IMR-90 (cell line): ENCODE measurements around the gene ASB3. TPM values are rescaled to one million over a fixed set of nuclear protein-coding genes. Genes with fewer than 3 reads are reported as not detected.
A peak's percentile ranks its signal among the peaks of the same experiment; 100 is the strongest.

Source experiments
- ATAC-seq: fragments of 200-7000 bp; cut with Tn5 transposase; 2 replicates; pipeline ENCODE4 v1.9.1; 2020; ENCODE audit warnings: low read depth, mild to moderate bottlenecking, moderate library complexity
- BruUV-seq: library from RNA; stranded (reverse); fragments of 400-500 nt; replicated peaks from 2 replicates; lab custom pipeline; 2021; lab: Mats Ljungman, UMichigan
- CTCF ChIA-PET: fragments of 300-600 bp; formaldehyde crosslinking; extraction: SDS; loops from one replicate; lab custom pipeline; 2021; ENCODE audit warnings: antibody characterized with exemption; lab: Yijun Ruan, JAX
- POLR2A ChIA-PET: fragments of 300-600 bp; sonication (Branson Sonifier 250); formaldehyde crosslinking; loops from one replicate; lab custom pipeline; 2022; ENCODE audit warnings: antibody characterized with exemption; ENCODE audit not compliant: unreplicated experiment; lab: Charles Lee
- DNase-seq: peaks from one replicate; pipeline ENCODE4 v3.0.0; 2013
- H2AFZ ChIP-seq: replicated peaks from 2 replicates; pipeline ENCODE3; 2013; ENCODE audit warnings: low read length, mild to moderate bottlenecking; ENCODE audit not compliant: poor library complexity
- H2AK5ac ChIP-seq: 2 replicates; pipeline ENCODE4 v1.6.1; 2013; ENCODE audit warnings: low read depth, low read length, inconsistent platforms
- H2AK9ac ChIP-seq: replicated peaks from 2 replicates; pipeline ENCODE3; 2013; ENCODE audit warnings: mild to moderate bottlenecking, low read depth, low read length, moderate library complexity; ENCODE audit not compliant: poor library complexity
- H2BK120ac ChIP-seq: 2 replicates; pipeline ENCODE4 v1.6.1; 2013; ENCODE audit warnings: low read depth, low read length, inconsistent platforms
- H2BK15ac ChIP-seq: 3 replicates; pipeline ENCODE4 v1.6.1; 2013; ENCODE audit warnings: low read depth, low read length, inconsistent platforms
- H2BK20ac ChIP-seq: 2 replicates; pipeline ENCODE4 v1.6.1; 2013; ENCODE audit warnings: low read depth, mild to moderate bottlenecking, inconsistent platforms, low read length, moderate library complexity
- H2BK5ac ChIP-seq: 2 replicates; pipeline ENCODE4 v1.6.1; 2013; ENCODE audit warnings: mild to moderate bottlenecking, low read depth, low read length, inconsistent platforms; ENCODE audit not compliant: poor library complexity, severe bottlenecking
- H3K14ac ChIP-seq: replicated peaks from 2 replicates; pipeline ENCODE4 v1.6.1; 2013; ENCODE audit warnings: low read depth, low read length, inconsistent platforms
- H3K18ac ChIP-seq: 2 replicates; pipeline ENCODE4 v1.6.1; 2013; ENCODE audit warnings: low read depth, low read length, control low read depth
- H3K23ac ChIP-seq: 2 replicates; pipeline ENCODE4 v1.6.1; 2013; ENCODE audit warnings: low read depth, low read length, inconsistent platforms
- H3K27ac ChIP-seq: 2 replicates; pipeline ENCODE4 v1.5.1; 2013; ENCODE audit warnings: mild to moderate bottlenecking, control low read depth, low read length; ENCODE audit not compliant: insufficient read depth
- H3K27me3 ChIP-seq: 2 replicates; pipeline ENCODE4 v1.6.1; 2013; ENCODE audit warnings: low read length; ENCODE audit not compliant: control insufficient read depth, insufficient read depth
- H3K36me3 ChIP-seq: 2 replicates; pipeline ENCODE4 v1.6.1; 2013; ENCODE audit warnings: low read length, mixed read lengths; ENCODE audit not compliant: control insufficient read depth, insufficient read depth
- H3K4ac ChIP-seq: 2 replicates; pipeline ENCODE4 v1.6.1; 2013; ENCODE audit warnings: low read depth, low read length, inconsistent platforms
- H3K4me1 ChIP-seq: 2 replicates; pipeline ENCODE4 v1.6.1; 2013; ENCODE audit warnings: low read length, mixed read lengths; ENCODE audit not compliant: control insufficient read depth, insufficient read depth
- H3K4me2 ChIP-seq: 2 replicates; pipeline ENCODE4 v1.6.1; 2013; ENCODE audit warnings: low read depth, mild to moderate bottlenecking, control low read depth, low read length, moderate library complexity
- H3K4me3 ChIP-seq: 2 replicates; pipeline ENCODE4 v1.5.1; 2013; ENCODE audit warnings: low read depth, mild to moderate bottlenecking, control low read depth, low read length, moderate library complexity; ENCODE audit not compliant: insufficient read depth
- H3K56ac ChIP-seq: 2 replicates; pipeline ENCODE4 v1.6.1; 2013; ENCODE audit warnings: low read length, inconsistent platforms; ENCODE audit not compliant: insufficient read depth; ENCODE audit errors: extremely low read depth
- H3K79me1 ChIP-seq, 2 experiments: 2 replicates each; pipeline ENCODE4 v1.6.1; 2013; ENCODE audit warnings: low read length in 2 of 2, inconsistent platforms in 1 of 2, low read depth in 1 of 2
- H3K9ac ChIP-seq: 2 replicates; pipeline ENCODE4 v1.6.1; 2013; ENCODE audit warnings: low read depth, low read length, control low read depth
- H3K9me1 ChIP-seq: 2 replicates; pipeline ENCODE4 v1.6.1; 2013; ENCODE audit warnings: low read length, inconsistent platforms; ENCODE audit not compliant: insufficient read depth
- H3K9me3 ChIP-seq: 2 replicates; pipeline ENCODE4 v1.6.1; 2013; ENCODE audit warnings: low read length; ENCODE audit not compliant: control insufficient read depth, insufficient read depth
- H4K20me1 ChIP-seq: 2 replicates; pipeline ENCODE4 v1.6.1; 2013; ENCODE audit warnings: low read length, inconsistent platforms; ENCODE audit not compliant: insufficient read depth
- H4K5ac ChIP-seq: 2 replicates; pipeline ENCODE4 v1.6.1; 2013; ENCODE audit warnings: mild to moderate bottlenecking, low read depth, low read length, control low read depth
- H4K8ac ChIP-seq, 2 experiments: 2 replicates each; pipeline ENCODE4 v1.6.1; 2013; ENCODE audit warnings: low read depth in 2 of 2, low read length in 2 of 2, control low read depth in 1 of 2, inconsistent platforms in 1 of 2
- H4K91ac ChIP-seq: 2 replicates; pipeline ENCODE4 v1.6.1; 2013; ENCODE audit warnings: low read depth, low read length, inconsistent platforms; ENCODE audit not compliant: insufficient read depth
- BHLHE40 ChIP-seq: fragments of 150-350 bp; IDR thresholded peaks from 2 replicates; pipeline ENCODE4 v1.6.1; 2016; ENCODE audit warnings: mild to moderate bottlenecking, low read depth, low read length
- CHD1 ChIP-seq: IDR thresholded peaks from 2 replicates; pipeline ENCODE4 v1.6.1; 2012; ENCODE audit warnings: low read depth, low read length, improper control_type of control experiment
- CTCF ChIP-seq: conservative IDR thresholded peaks from 2 replicates; pipeline ENCODE4 v1.5.1; 2012; ENCODE audit warnings: mild to moderate bottlenecking, low read depth, low read length, improper control_type of control experiment
- FOS ChIP-seq: fragments of 150-350 bp; IDR thresholded peaks from 2 replicates; pipeline ENCODE4 v1.6.1; 2016; ENCODE audit warnings: low read depth, low read length
- MAZ ChIP-seq: IDR thresholded peaks from 2 replicates; pipeline ENCODE4 v1.6.1; 2012; ENCODE audit warnings: low read depth, mild to moderate bottlenecking, low read length, improper control_type of control experiment, moderate library complexity, borderline replicate concordance
- MXI1 ChIP-seq: IDR thresholded peaks from 2 replicates; pipeline ENCODE4 v1.6.1; 2012; ENCODE audit warnings: low read depth, mild to moderate bottlenecking, low read length, moderate library complexity, borderline replicate concordance
- RAD21 ChIP-seq: IDR thresholded peaks from 2 replicates; pipeline ENCODE4 v1.6.1; 2012; ENCODE audit warnings: low read length, improper control_type of control experiment
- RCOR1 ChIP-seq: IDR thresholded peaks from 2 replicates; pipeline ENCODE4 v1.6.1; 2012; ENCODE audit warnings: mild to moderate bottlenecking, low read length, improper control_type of control experiment; ENCODE audit not compliant: insufficient replicate concordance
- SMC3 ChIP-seq: fragments of 150-350 bp; IDR thresholded peaks from 2 replicates; pipeline ENCODE4 v1.6.1; 2016; ENCODE audit warnings: low read depth, mild to moderate bottlenecking, antibody characterized with exemption, low read length, moderate library complexity
- USF2 ChIP-seq: fragments of 150-350 bp; IDR thresholded peaks from 2 replicates; pipeline ENCODE4 v1.6.1; 2017; ENCODE audit warnings: mild to moderate bottlenecking, antibody characterized with exemption, low read length, low read depth
- dilution Hi-C: fragments of 300-500 bp; cut with HindIII; formaldehyde crosslinking; loops from one replicate; pipeline ENCODE4 v1.14.3; 2018; ENCODE audit warnings: low sequenced_read_pairs; ENCODE audit not compliant: unreplicated experiment
- in situ Hi-C: fragments of 300-500 bp; cut with MboI; formaldehyde crosslinking; loops from 3 replicates; pipeline ENCODE4 v1.14.3; 2019; ENCODE audit warnings: low sequenced_read_pairs, inconsistent platforms, mixed read lengths
- intact Hi-C: fragments of 100-400 bp; cut with micrococcal nuclease; formaldehyde crosslinking; loops from 2 replicates; pipeline ENCODE4 v1.10.0; 2022
- polyA plus RNA-seq, 3 experiments: library from polyadenylated mRNA; depleted of rRNA; stranded (reverse); fragments of >200 nt; gene quantifications; 2 replicates each; pipeline ENCODE4 v1.2.3, GENCODE V29; 2012; ENCODE audit warnings: low replicate concordance in 1 of 3
- total RNA-seq: library from RNA; depleted of rRNA; stranded (reverse); fragments of >200 nt; gene quantifications from 2 replicates; pipeline ENCODE4 v1.2.3, GENCODE V29; 2012
- TF ChIP-seq, protein P1 (sequence below): fragments of 150-350 bp; IDR thresholded peaks from 2 replicates; pipeline ENCODE4 v1.6.1; 2016; ENCODE audit warnings: low read depth, mild to moderate bottlenecking, low read length, moderate library complexity, borderline replicate concordance

ASB3 gene
- total and polyA plus RNA-seq, 2 of the 4 experiments (the other 2 are of a cell fraction) = 19.2 to 36.2 TPM

GRCh38 chr2:53740170-53740569 is 46.6 kb downstream of the ASB3 start:
- Histone ChIP-seq H4K5ac (no peak overlapping the region), H2BK120ac (no peak overlapping the region), H3K4me3 (no peak overlapping the region), H3K9ac (no peak overlapping the region), H3K4ac (no peak overlapping the region), H3K36me3 (peaks cover 3% of the 10 kb centered on the region), H4K91ac (no peak overlapping the region), H4K8ac (no peak overlapping the region), H3K27ac (no peak overlapping the region), H2AK9ac (no peak overlapping the region), H3K4me1 (peaks cover 4% of the 10 kb centered on the region), H4K20me1 (no peaks in the 10 kb centered on the region), H3K79me1 (peaks cover 0 to 16% of the 10 kb centered on the region in 2 experiments; a peak in 3 of 4 replicates), H2BK15ac (no peak overlapping the region), H3K18ac (no peak overlapping the region), H3K9me1 (0 out of 2 replicates have a peak, but pooled peaks cover 3% of the 10 kb centered on the region), H3K14ac (no peak overlapping the region), H3K56ac (no peak overlapping the region), H2BK5ac (no peak overlapping the region), H3K9me3 (peaks cover under 1% of the 10 kb centered on the region), H3K23ac (no peak overlapping the region), H2AFZ (no peak overlapping the region), H3K27me3 (no peaks in the 10 kb centered on the region), H3K4me2 (no peak overlapping the region), H2BK20ac (no peak overlapping the region), H2AK5ac (no peak overlapping the region)
- peak; percentile 64 for DNase-seq
- intact Hi-C loops (loop anchor here (1.0 to 10.0 kb wide), 4 partner anchors 317 to 1595 kb away; no protein-coding TSS in a partner anchor), in situ Hi-C loops (loop anchor here (10.0 kb wide), 1 partner anchor 315 kb away; no protein-coding TSS in a partner anchor), dilution Hi-C loops (no loop called here)
- TF ChIP-seq BHLHE40 = no peak
- TF ChIP-seq CTCF = peak; percentile 71
- no peak for TF ChIP-seq USF2
- no peak for TF ChIP-seq RCOR1
- TF ChIP-seq MAZ = no peak
- TF ChIP-seq RAD21 = peak; percentile 78
- no peak for TF ChIP-seq CHD1
- TF ChIP-seq, protein P1, sequence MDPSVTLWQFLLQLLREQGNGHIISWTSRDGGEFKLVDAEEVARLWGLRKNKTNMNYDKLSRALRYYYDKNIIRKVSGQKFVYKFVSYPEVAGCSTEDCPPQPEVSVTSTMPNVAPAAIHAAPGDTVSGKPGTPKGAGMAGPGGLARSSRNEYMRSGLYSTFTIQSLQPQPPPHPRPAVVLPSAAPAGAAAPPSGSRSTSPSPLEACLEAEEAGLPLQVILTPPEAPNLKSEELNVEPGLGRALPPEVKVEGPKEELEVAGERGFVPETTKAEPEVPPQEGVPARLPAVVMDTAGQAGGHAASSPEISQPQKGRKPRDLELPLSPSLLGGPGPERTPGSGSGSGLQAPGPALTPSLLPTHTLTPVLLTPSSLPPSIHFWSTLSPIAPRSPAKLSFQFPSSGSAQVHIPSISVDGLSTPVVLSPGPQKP = no peak
- TF ChIP-seq MXI1 = no peak
- TF ChIP-seq SMC3 = peak; percentile 69
- no peak for TF ChIP-seq FOS
- ChIA-PET POLR2A (no interaction called here), CTCF (interaction anchor here (0.6 to 1.6 kb wide), 2 partner anchors 30 to 316 kb away, joined by 3 read pairs; no protein-coding TSS in a partner anchor)
- no TSS peak for BruUV-seq
- peak; percentile 64 for ATAC-seq
